ENCODE results near the gene HTRA3. TPM values are rescaled to one million over a fixed set of nuclear protein-coding genes. Genes with fewer than 3 reads are reported as not detected.
A peak's percentile ranks its signal among the peaks of the same experiment; 100 is the strongest.

HTRA3 gene
- total and polyA plus RNA-seq, 2 of the 8 experiments (the other 6 are each of a cell fraction or from before 2014, with no cell fraction given) = 3.2 to 5.8 TPM

DNA sequence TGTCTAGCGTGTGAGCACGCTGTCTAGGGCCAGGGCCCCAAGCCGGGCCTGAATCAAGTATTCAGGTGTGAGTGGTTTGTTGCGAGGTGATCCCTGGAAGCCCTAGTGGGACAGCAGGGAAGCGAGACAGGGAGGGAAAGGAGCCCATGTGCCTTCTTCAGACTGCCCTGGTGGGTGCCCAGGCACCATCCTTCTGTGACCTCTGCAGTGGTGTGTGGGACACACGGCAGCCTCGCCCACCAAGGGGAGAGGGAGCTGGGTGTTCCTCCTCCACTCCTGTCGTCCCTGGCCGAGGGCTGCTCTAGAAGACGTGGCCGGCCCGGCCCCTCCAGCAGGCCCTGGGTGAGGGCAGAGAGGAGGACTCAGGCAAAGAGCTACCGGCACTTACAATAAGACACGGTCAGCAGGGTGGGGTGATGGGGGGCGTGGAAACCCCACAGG lies 47.4 kb downstream of the HTRA3 start:
- H3K23me2 ChIP-seq (ENCODE audit: low read depth, low read length) = peaks cover 6% of the 10 kb centered on the region; the same call in 1 of the 2 replicates
- 91% methylated on average over 13 of the region's 15 CpGs; no CpG with 5 or more reads in 1 of the 2 experiments for WGBS, 2 experiments (ENCODE audit: extremely low coverage in 1 of 2, insufficient coverage in 1 of 2, insufficient read length in 1 of 2, insufficient replicate concordance in 2 of 2, low coverage in 1 of 2, low lambda C conversion rate in 2 of 2, missing lambda C conversion rate in 1 of 2)
- no peak overlapping the region for H3K4me3 ChIP-seq (ENCODE audit: extremely low read depth in 1 of 4, insufficient read depth in 2 of 4, low read depth in 3 of 4, low read length in 4 of 4)
- H2BK20ac ChIP-seq (ENCODE audit: low read length) = peak overlapping the region; percentile 56; the same call in 1 of the 2 replicates
- H3K4me1 ChIP-seq (replicated peaks in 1 of 4; ENCODE audit: control insufficient read depth in 3 of 4, insufficient read depth in 4 of 4, low read length in 3 of 4) = peaks cover 0 to 17% (median 12%) of the 10 kb centered on the region in 4 experiments; a peak in 6 of 7 replicates
- no peaks in the 10 kb centered on the region for H3K79me1 ChIP-seq (ENCODE audit: low read depth, low read length)
- no peaks in the 10 kb centered on the region for H3K36me3 ChIP-seq (ENCODE audit: control insufficient read depth in 2 of 4, insufficient read depth in 4 of 4, low read length in 3 of 4)
- no peak overlapping the region for H4K8ac ChIP-seq (ENCODE audit: extremely low read depth, insufficient read depth, low read length)
- no peak overlapping the region for H3K9ac ChIP-seq (replicated peaks in 1 of 4; ENCODE audit: extremely low read depth in 1 of 4, low read depth in 3 of 4, low read length in 3 of 4)
- no peak overlapping the region for H2BK120ac ChIP-seq (replicated peaks; ENCODE audit: low read depth, low read length)
- H3K23ac ChIP-seq (ENCODE audit: insufficient read length) = no peak overlapping the region
- no peaks in the 10 kb centered on the region; a peak in 2 of 4 replicates for H3K9me3 ChIP-seq (ENCODE audit: insufficient read depth in 2 of 2, low read depth in 1 of 2, low read length in 1 of 2)
- FAIRE-seq (no peak), DNase-seq (ENCODE audit: low read depth in 1 of 2, low spot score in 2 of 2) (peak in 1 of 2 experiments; percentile 47)
- peak overlapping the region; percentile 67 for H4K91ac ChIP-seq (replicated peaks; ENCODE audit: insufficient read length, low read length)
- H2AFZ ChIP-seq (ENCODE audit: low read length) = no peak overlapping the region
- peaks cover 0 to 4% of the 10 kb centered on the region in 2 experiments for H4K20me1 ChIP-seq (replicated peaks in 1 of 2; ENCODE audit: control insufficient read depth in 1 of 2, insufficient read depth in 2 of 2, low read length in 2 of 2)
- H3K14ac ChIP-seq (ENCODE audit: insufficient read length) = no peak overlapping the region
- no peak overlapping the region for H3K4ac ChIP-seq (replicated peaks; ENCODE audit: insufficient read length, low read depth, low read length)
- H2BK12ac ChIP-seq (ENCODE audit: low read depth, low read length) = peak overlapping the region; percentile 93; the same call in 1 of the 2 replicates
- no peak overlapping the region for H3K56ac ChIP-seq (replicated peaks; ENCODE audit: insufficient read length, low read depth, low read length)
- H3K27me3 ChIP-seq (replicated peaks in 1 of 4; ENCODE audit: control insufficient read depth in 3 of 4, extremely low read depth in 1 of 4, insufficient read depth in 3 of 4, low read length in 3 of 4) = no peaks in the 10 kb centered on the region
- H3K79me2 ChIP-seq (ENCODE audit: control insufficient read depth in 1 of 2, insufficient read depth in 2 of 2, low read length in 2 of 2) = no peaks in the 10 kb centered on the region
- H2BK15ac ChIP-seq (ENCODE audit: low read length) = peak overlapping the region; percentile 63; the same call in 1 of the 2 replicates
- POLR2A ChIA-PET (ENCODE audit: partially characterized antibody) = no interaction called here
- no peak overlapping the region for H3K4me2 ChIP-seq (ENCODE audit: insufficient read depth in 1 of 2, low read depth in 2 of 2, low read length in 2 of 2)
- H3K18ac ChIP-seq (ENCODE audit: extremely low read depth, low read length) = no peak overlapping the region
- H4K5ac ChIP-seq (ENCODE audit: insufficient read length, low read depth, low read length) = no peak overlapping the region
- CTCF ChIA-PET (ENCODE audit: partially characterized antibody) = interaction anchor here (1.1 to 8.0 kb wide), 5 partner anchors 9 to 93 kb away, joined by 3 to 94 read pairs (median 5); no protein-coding TSS in a partner anchor
- no peak overlapping the region for H2AK5ac ChIP-seq (ENCODE audit: low read depth, low read length)
- peak overlapping the region; percentile 45; the same call in 1 of the 2 replicates for H2BK5ac ChIP-seq (ENCODE audit: low read depth, low read length)
- H3K27ac ChIP-seq (ENCODE audit: low read depth, low read length) = no peak overlapping the region
- TF ChIP-seq JUND (IDR thresholded peaks at IDR 0.05; ENCODE audit: low read length) (no peak), SP1 (IDR thresholded peaks at IDR 0.05; ENCODE audit: low read depth, low read length) (no peak), GTF2F1 (IDR thresholded peaks at IDR 0.05; ENCODE audit: borderline replicate concordance, low read depth, low read length) (no peak), MAFK (IDR thresholded peaks at IDR 0.05; ENCODE audit: low read depth, low read length) (no peak)

All from H1 (cell line).